Skeletal muscle tissue (tissue), 4 donors: Measurements from ENCODE around the gene CTSL. TPM values are rescaled to one million over a fixed set of nuclear protein-coding genes. Genes with fewer than 3 reads are reported as not detected.

Experiments used
- H3K27ac ChIP-seq: one replicate; pipeline ENCODE4 v1.7.0; 2013; ENCODE audit warnings: mild to moderate bottlenecking, low read depth, low read length, inconsistent platforms
- H3K27me3 ChIP-seq, 3 donors: one replicate each; pipeline ENCODE4 v1.7.0; 2013; ENCODE audit warnings: low read length in 3 of 3; ENCODE audit not compliant: control insufficient read depth in 3 of 3, insufficient read depth in 3 of 3
- H3K36me3 ChIP-seq, 3 donors: one replicate each; pipeline ENCODE4 v1.7.0; 2013; ENCODE audit warnings: low read length in 3 of 3; ENCODE audit not compliant: control insufficient read depth in 3 of 3, insufficient read depth in 3 of 3
- H3K4me1 ChIP-seq, 3 donors: one replicate each; pipeline ENCODE4 v1.7.0; 2013; ENCODE audit warnings: low read length in 3 of 3, mild to moderate bottlenecking in 3 of 3; ENCODE audit not compliant: control insufficient read depth in 3 of 3, insufficient read depth in 3 of 3
- H3K4me3 ChIP-seq, 3 donors: one replicate each; pipeline ENCODE4 v1.7.0; 2013; ENCODE audit warnings: low read length in 3 of 3
- H3K9ac ChIP-seq, 3 donors: one replicate each; pipeline ENCODE4 v1.7.0; 2013; ENCODE audit warnings: low read length in 3 of 3, mild to moderate bottlenecking in 3 of 3, moderate library complexity in 2 of 3, low read depth in 1 of 3
- H3K9me3 ChIP-seq, 3 donors: one replicate each; pipeline ENCODE4 v1.7.0; 2013; ENCODE audit warnings: low read length in 3 of 3; ENCODE audit not compliant: control insufficient read depth in 3 of 3
- total RNA-seq: library from RNA; depleted of rRNA; stranded (reverse); fragments of >200 nt; gene quantifications from one replicate; pipeline ENCODE4 v1.2.3, GENCODE V29; 2014
- donor health status: Osteomylitis.

Gene CTSL
- total RNA-seq = 45.9 TPM

GRCh38 chr9:87725900-87726709, at the start of gene CTSL:
Gene CTSL, plus strand, starts transcription at chr9:87726119. Its CDS starts 1,485 bp downstream, at chr9:87727604.
- Histone ChIP-seq H3K9ac (peak within 1 kb of the TSS; percentile 97 to 98 (median 97)), H3K4me3 (peak within 1 kb of the TSS; percentile 88 to 97 (median 93)), H3K27ac (peak within 1 kb of the TSS; percentile 94), H3K9me3 (no peaks in the 10 kb centered on the region), H3K36me3 (peaks cover 29 to 34% (median 31%) of the 10 kb centered on the region in 3 donors), H3K4me1 (peaks cover 11 to 32% (median 12%) of the 10 kb centered on the region in 3 donors), H3K27me3 (no peaks in the 10 kb centered on the region)

DNA sequence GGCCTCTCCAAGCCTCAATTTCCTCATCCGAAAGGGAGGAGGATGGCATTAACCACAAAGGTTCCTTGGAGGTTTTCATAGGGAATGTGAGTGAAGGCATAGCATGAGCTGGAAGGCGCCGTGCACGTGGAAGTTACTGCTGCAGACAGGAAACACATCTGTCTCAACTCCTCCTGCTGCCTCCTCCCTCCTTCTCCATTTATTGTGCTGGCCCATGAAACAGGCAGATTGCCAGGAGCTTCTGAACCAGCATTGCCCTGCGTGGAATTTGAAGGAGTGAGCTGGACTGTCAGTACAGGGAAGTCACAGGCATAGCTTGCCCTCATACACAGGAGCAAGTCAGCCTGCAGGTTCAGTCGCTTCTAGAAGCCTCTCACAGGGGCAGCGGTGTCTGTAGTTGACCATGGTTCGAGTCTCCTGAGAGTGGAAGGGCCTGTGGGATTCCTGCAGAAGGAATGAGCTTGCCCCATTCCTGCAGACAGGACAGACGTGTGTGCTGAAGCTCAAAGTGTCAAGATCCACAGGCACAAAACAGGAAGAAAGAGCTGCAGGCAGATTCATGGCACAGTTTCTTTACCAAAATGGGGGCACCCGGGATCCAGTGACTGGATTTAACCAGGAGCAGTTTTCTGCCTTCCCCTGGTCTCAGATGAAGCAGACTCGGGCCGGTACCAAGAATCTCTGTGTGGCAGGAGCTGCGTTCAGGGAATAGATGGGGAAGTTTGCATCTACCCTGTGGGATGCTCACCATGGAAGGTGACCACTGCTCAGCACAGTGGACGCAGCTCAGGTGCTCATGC, 48.7 kb upstream of the CTSL start:
- Histone ChIP-seq H3K4me1 (peaks cover 0 to 4% (median 0%) of the 10 kb centered on the region in 3 donors), H3K4me3 (no peak overlapping the region), H3K9me3 (no peaks in the 10 kb centered on the region), H3K36me3 (peaks cover 5 to 12% (median 8%) of the 10 kb centered on the region in 3 donors), H3K27ac (no peak overlapping the region), H3K9ac (no peak overlapping the region), H3K27me3 (no peaks in the 10 kb centered on the region)

DNA sequence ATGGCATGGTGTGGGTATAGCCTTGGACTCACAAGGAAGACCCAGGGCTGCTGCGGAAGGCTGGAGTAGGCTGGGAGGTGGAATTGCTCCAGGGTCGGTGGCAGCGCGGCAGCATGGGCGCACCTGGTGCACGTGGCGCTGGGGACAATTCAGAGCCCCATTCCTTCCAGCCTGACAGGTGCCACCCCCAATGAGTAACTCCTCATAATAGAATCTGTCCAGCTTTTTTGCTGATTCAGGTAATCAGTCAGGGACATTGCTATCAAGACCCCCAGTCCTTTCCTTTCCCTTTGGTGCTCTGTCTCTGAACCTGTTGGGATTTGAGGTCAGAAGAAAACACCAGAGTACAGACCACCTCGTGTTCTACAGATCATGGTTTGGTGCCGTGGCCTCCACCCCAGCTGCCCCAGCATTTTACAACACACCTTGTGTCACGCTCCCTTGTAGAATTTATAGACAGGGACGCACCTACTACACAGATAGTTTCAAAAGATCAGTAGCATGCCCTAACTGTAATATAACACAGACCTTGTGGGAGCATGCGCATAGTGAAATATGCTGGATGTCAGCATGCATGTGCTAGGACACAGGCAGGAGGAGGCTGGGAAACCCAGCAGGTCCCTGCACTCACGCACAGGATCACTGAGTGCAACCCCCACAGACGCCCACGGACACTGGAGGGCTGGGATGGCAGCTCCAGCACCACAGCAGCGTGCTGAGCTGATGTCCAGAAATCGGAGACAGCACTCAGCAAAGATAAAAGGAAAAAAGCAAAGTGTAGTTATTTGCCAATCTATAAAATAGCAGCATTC, 47.9 kb upstream of the CTSL start:
- Histone ChIP-seq H3K27ac (no peak overlapping the region), H3K4me3 (no peak overlapping the region), H3K27me3 (no peaks in the 10 kb centered on the region), H3K4me1 (peaks cover 0 to 4% (median 0%) of the 10 kb centered on the region in 3 donors), H3K36me3 (peaks cover 5 to 11% (median 10%) of the 10 kb centered on the region in 3 donors), H3K9ac (no peak overlapping the region), H3K9me3 (no peaks in the 10 kb centered on the region)

DNA sequence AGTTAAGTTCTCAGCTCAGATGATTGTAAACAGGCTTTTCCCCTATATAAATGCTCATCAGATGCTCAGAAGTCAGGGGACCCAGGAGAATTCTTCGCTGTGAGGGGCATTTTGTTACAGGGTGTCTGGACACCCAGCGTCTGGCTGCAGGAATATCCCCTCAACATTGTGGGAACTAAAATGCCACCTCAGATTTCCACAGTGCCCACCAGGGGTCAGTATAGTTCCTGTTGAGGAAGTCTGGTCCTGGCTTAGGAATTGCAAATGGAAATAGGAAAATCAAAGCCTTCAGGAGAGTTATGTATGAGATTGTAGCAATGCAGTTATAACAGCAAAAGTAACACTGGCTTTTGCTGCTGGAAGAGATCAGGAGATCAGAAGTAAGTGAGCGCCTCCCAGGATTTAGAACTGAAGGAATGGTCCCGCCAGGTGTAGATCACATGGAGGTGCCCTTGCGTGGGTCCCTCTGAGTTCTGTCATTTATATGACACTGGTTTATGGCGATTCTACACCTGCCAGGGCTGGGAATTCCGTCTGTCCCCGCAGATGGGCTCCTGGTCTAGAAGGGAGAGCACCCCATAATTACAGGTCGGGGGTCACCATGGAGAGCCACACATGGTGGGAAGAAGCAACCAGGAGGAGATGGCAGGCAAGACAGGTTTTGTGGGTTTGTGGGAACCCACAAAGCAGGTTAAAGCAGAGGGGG, 47.1 kb upstream of the CTSL start:
- Histone ChIP-seq H3K4me3 (no peak overlapping the region), H3K27me3 (no peaks in the 10 kb centered on the region), H3K27ac (no peak overlapping the region), H3K36me3 (peaks cover 5 to 11% (median 10%) of the 10 kb centered on the region in 3 donors), H3K9ac (no peak overlapping the region), H3K4me1 (peaks cover 0 to 4% (median 0%) of the 10 kb centered on the region in 3 donors), H3K9me3 (no peaks in the 10 kb centered on the region)

GRCh38 chr9:87681271-87682061, 44.5 kb upstream of the CTSL start:
- peaks cover 5 to 11% (median 10%) of the 10 kb centered on the region in 3 donors for H3K36me3 ChIP-seq
- H3K27ac ChIP-seq = no peak overlapping the region
- H3K4me1 ChIP-seq = peaks cover 3 to 12% (median 4%) of the 10 kb centered on the region in 3 donors
- no peaks in the 10 kb centered on the region for H3K9me3 ChIP-seq
- no peak overlapping the region for H3K4me3 ChIP-seq
- H3K9ac ChIP-seq = no peak overlapping the region
- no peaks in the 10 kb centered on the region for H3K27me3 ChIP-seq

DNA sequence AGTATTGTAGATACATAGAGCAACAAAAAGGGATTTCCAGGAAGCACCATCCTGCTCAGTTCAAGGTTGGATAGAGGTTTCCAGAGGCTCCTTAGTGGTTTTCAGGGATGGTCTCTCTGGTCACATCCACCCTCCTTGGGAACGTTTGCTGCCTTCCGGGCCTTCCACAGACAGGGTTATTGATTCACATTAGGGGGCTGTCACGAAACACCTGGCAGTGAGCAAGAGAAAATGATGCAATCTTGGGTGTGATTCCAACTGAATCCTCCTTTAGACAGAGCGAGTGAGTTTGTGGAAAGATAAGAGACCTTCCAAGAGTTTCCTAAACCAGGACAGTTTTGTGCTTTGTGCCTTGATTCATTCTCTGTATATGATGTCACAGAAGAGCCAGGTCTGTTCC, 43.8 kb upstream of the CTSL start:
- no peak overlapping the region for H3K9ac ChIP-seq
- H3K27me3 ChIP-seq = no peaks in the 10 kb centered on the region
- H3K4me1 ChIP-seq = peaks cover 3 to 14% (median 4%) of the 10 kb centered on the region in 3 donors
- H3K27ac ChIP-seq = no peak overlapping the region
- peaks cover 5 to 11% (median 10%) of the 10 kb centered on the region in 3 donors for H3K36me3 ChIP-seq
- H3K4me3 ChIP-seq = no peak overlapping the region
- no peaks in the 10 kb centered on the region for H3K9me3 ChIP-seq

GRCh38 chr9:87682618-87683017, 43.3 kb upstream of the CTSL start:
- Histone ChIP-seq H3K4me1 (peaks cover 0 to 14% (median 3%) of the 10 kb centered on the region in 3 donors), H3K4me3 (no peak overlapping the region), H3K9ac (no peak overlapping the region), H3K9me3 (no peaks in the 10 kb centered on the region), H3K36me3 (peaks cover 5 to 11% (median 10%) of the 10 kb centered on the region in 3 donors), H3K27me3 (no peaks in the 10 kb centered on the region), H3K27ac (no peak overlapping the region)

DNA sequence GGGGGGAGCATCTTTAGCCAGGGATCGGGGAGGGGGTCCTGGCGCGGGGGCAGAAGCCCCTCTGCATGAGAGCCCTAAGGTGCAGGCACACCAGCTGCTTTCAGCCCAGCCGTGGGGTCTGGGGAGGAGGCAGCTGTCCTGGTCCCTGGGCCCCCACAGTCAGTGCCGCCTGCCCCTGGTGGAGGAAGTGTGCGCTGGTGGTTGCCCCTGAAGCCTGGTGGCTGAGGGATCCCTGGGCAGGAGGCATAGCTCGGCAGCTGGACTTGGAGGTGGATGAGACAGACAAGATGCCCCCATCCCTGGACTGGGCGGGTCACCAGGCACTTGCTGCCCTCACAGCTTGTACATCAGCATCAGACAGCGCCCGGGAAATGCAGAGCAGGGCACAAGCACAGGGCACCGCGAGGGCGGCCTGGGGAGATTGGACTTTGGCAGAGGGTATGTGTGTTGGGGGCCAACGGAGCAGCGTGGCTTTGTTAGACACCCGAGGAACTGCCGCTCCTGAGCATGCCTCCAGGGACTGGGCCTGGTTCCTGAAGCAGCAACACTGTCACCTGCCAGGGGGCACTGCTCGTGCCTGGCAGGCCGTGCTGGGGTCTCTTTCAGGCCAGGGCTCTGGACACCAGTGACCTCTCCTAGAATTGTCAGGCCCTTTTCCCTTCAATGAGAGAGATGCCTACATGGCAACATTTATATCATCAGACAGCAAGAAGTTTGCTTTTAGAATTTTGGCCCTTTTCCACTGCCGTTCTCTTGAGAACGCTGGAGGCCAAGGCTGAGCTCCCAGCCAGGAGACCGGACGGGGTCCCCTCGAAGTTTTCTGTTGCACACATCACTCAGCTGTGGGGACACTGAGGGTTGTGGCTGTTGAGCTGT, 41.9 kb upstream of the CTSL start:
- H3K4me1 ChIP-seq = peaks cover 0 to 14% (median 3%) of the 10 kb centered on the region in 3 donors
- H3K27ac ChIP-seq = no peak overlapping the region
- H3K9ac ChIP-seq = no peak overlapping the region
- no peaks in the 10 kb centered on the region for H3K27me3 ChIP-seq
- H3K4me3 ChIP-seq = no peak overlapping the region
- no peaks in the 10 kb centered on the region for H3K9me3 ChIP-seq
- peaks cover 5 to 11% (median 10%) of the 10 kb centered on the region in 3 donors for H3K36me3 ChIP-seq
